Neural crest cell (in vitro differentiated cells): ENCODE measurements around the gene PSMC2. TPM values are rescaled to one million over a fixed set of nuclear protein-coding genes. Genes with fewer than 3 reads are reported as not detected.

Source experiments
- DNase-seq: peaks from one replicate; pipeline ENCODE4 v3.0.0; 2021; ENCODE audit warnings: low read depth, mixed read lengths, low spot score
- H3K27ac Mint-ChIP-seq: one replicate; pipeline ENCODE4 v1.8.0; 2021; ENCODE audit warnings: mild to moderate bottlenecking, mixed read lengths; ENCODE audit not compliant: unreplicated experiment
- H3K27me3 Mint-ChIP-seq: 2 replicates; pipeline ENCODE4 v1.8.0; 2021; ENCODE audit warnings: low read depth, mild to moderate bottlenecking, mixed read lengths
- H3K36me3 Mint-ChIP-seq: 2 replicates; pipeline ENCODE4 v1.8.0; 2021; ENCODE audit warnings: low read depth, mild to moderate bottlenecking, mixed read lengths
- H3K4me1 Mint-ChIP-seq: 2 replicates; pipeline ENCODE4 v1.8.0; 2021; ENCODE audit warnings: mixed read lengths
- H3K4me3 Mint-ChIP-seq: one replicate; pipeline ENCODE4 v1.8.0; 2021; ENCODE audit warnings: mild to moderate bottlenecking, mixed read lengths
- H3K9me3 Mint-ChIP-seq: 2 replicates; pipeline ENCODE4 v1.8.0; 2021; ENCODE audit warnings: mixed read lengths
- total RNA-seq: library from RNA; stranded (reverse); gene quantifications from 2 replicates; pipeline ENCODE4 v1.2.1, GENCODE V29; 2021
- TF ChIP-seq, protein P1 (sequence below): fragments of 200-600 bp; sonication (generic); conservative IDR thresholded peaks from 2 replicates; pipeline ENCODE4 v1.5.0; 2021; ENCODE audit warnings: antibody characterized with exemption, mild to moderate bottlenecking

Gene PSMC2
- total RNA-seq, 1 donor from 2014 or later = 122 TPM

DNA sequence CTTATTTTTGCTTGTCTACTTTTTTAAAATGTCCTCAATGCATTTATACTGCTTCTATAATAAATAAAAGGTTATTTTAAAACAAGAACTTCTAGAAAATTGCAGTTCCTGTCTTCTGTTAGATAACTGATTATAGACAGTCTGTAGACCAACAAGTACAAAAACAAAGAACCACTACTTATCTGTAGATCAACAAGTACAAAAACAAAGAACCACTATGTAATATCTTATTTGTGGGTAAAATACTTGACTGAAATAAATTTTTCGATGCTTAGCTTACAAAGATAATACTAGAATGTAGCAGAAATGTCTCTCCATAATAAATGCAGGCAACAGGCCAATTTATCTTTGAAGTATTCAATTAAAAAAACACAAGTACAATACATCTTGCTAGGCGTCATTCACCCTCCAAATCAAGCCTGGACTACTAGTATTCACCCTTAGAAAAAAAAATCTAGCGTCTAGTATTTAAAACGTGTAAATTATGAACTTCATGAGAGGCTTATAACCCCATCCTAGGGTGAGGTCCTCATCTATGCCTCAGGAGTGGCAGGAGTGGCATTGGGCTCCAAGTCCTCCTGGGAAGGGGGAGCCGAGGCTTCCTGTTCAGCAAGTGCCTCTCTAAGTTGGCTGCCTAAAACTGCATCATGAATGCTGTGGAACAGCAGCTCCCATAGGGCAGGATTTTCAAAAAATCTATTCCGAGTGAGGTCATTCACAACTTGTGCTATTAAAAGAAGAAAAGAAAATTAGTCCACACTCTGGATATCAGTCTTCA, 26.6 kb downstream of the PSMC2 start:
- no peak for DNase-seq
- Mint-ChIP-seq H3K27me3 (peaks cover 24% of the 10 kb centered on the region), H3K4me3 (no peak overlapping the region), H3K36me3 (no peaks in the 10 kb centered on the region), H3K4me1 (no peaks in the 10 kb centered on the region), H3K9me3 (no peaks in the 10 kb centered on the region), H3K27ac (no peak overlapping the region)
- TF ChIP-seq, protein P1, sequence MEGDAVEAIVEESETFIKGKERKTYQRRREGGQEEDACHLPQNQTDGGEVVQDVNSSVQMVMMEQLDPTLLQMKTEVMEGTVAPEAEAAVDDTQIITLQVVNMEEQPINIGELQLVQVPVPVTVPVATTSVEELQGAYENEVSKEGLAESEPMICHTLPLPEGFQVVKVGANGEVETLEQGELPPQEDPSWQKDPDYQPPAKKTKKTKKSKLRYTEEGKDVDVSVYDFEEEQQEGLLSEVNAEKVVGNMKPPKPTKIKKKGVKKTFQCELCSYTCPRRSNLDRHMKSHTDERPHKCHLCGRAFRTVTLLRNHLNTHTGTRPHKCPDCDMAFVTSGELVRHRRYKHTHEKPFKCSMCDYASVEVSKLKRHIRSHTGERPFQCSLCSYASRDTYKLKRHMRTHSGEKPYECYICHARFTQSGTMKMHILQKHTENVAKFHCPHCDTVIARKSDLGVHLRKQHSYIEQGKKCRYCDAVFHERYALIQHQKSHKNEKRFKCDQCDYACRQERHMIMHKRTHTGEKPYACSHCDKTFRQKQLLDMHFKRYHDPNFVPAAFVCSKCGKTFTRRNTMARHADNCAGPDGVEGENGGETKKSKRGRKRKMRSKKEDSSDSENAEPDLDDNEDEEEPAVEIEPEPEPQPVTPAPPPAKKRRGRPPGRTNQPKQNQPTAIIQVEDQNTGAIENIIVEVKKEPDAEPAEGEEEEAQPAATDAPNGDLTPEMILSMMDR = no peak

DNA sequence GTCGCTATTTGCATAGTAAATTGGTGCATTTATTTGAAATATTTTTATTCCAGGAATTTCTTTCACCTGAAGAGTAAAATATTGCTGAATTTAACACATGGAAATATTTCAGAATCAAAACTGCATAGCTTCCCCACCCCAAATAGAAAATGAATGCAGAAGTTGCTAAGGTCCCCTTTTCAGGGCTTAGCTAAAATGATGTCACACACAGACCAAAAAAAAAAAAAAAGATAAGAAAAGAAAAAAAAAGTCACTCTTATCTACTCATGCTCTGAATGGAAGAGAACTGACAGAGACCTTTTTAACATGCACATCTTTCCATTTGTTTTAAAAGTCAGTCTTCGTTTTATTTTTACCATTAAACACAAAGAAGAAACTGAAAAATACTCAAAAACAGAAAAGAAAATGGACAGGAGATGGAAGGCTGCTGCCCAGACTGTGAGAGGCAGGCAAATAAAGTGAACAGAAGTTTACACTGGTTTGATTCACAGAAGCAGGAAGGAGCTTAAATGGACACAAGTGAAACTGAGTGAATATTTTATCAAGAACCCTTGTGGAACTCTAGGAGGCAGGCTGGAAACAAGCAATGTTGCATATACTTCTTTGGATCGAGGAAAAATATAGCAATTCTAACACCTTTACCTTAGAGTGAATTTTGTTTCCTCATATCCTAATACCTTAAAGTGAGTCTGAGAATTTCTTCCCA, 32.0 kb downstream of the PSMC2 start:
- no peaks in the 10 kb centered on the region for H3K36me3 Mint-ChIP-seq
- TF ChIP-seq, protein P1 = no peak
- no peak overlapping the region for H3K27ac Mint-ChIP-seq
- DNase-seq = no peak
- H3K4me1 Mint-ChIP-seq = no peaks in the 10 kb centered on the region
- no peak overlapping the region for H3K4me3 Mint-ChIP-seq
- H3K9me3 Mint-ChIP-seq = no peaks in the 10 kb centered on the region
- peaks cover 24% of the 10 kb centered on the region for H3K27me3 Mint-ChIP-seq

DNA sequence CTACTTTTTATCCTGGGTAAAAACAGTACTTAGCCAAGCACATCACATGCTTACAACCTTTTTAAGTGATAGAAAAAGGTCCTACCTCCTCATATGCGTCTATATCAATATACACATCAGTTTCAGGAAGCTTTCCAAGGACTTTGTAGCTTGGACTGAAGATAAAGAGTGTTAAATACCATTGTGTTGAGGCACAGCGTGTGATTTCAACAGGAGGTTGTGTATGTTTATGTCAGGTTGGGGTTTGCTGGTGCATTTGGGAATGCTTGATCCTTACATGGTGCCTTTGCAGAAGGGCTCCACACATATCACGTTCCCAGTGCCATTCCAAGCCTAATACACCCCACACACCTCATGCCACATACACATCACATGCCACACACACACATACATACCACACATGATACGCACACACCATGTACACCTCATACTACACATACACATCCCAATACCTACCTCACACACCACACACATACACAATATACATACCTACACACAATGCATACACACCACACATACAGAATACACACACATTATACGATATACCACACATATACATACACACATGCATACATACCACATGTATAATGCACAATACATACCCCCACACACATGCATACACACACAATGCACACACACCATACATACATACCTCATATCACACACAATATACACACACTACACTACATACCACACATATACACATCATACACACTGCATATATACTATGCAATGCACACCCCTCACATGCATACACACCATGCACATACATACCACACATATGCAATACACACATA, 33.1 kb downstream of the PSMC2 start:
- H3K36me3 Mint-ChIP-seq = no peaks in the 10 kb centered on the region
- H3K27me3 Mint-ChIP-seq = peaks cover 24% of the 10 kb centered on the region
- no peak overlapping the region for H3K4me3 Mint-ChIP-seq
- no peaks in the 10 kb centered on the region for H3K9me3 Mint-ChIP-seq
- TF ChIP-seq, protein P1 = no peak
- H3K4me1 Mint-ChIP-seq = no peaks in the 10 kb centered on the region
- DNase-seq = no peak
- H3K27ac Mint-ChIP-seq = no peak overlapping the region

DNA sequence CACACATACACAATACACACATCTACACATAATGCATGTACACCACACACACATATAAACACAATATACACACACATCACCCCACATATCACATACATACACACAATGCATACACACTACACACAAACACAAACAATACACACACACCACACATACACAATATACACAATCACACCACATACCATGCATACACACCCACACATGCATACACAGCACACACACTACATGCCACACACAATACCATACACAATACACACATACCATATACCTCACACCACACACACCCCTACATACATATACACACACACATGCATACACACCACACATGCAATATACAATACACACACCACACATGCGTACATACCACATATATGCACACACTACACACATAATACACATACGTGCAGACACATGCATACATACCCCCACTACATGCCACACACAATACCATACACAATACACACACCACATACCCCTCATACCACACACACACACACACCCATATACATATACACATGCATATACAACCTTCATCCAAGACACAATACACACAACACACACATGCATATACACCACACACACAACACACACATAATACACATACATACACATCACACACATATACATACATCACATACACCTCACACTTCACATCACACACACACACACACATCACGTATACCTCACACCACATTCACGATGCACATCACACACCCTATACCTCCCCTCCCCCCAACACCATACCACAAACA, 34.0 kb downstream of the PSMC2 start:
- Mint-ChIP-seq H3K36me3 (no peaks in the 10 kb centered on the region), H3K4me1 (no peaks in the 10 kb centered on the region), H3K9me3 (no peaks in the 10 kb centered on the region), H3K27me3 (peaks cover 24% of the 10 kb centered on the region), H3K27ac (no peak overlapping the region), H3K4me3 (no peak overlapping the region)
- TF ChIP-seq, protein P1 = no peak
- DNase-seq = no peak

DNA sequence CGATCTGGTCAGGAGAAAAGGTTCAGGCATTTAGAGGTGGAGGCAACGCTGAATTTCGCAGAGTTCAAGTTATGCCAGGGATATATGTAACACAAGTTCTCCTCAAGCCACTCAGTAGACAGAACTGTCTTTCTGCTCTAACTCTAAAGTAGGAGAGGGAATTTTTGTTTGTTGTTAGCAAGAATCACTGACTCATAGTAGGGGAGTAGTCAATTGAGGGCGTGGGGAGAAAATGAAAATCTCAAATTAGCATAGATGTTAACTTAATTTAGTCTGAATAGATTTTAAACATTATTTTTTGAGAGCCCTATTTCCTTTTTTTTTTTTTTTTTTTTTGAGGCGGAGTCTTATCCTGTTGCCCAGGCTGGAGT, 34.6 kb downstream of the PSMC2 start:
- Mint-ChIP-seq H3K9me3 (no peaks in the 10 kb centered on the region), H3K27me3 (peaks cover 21% of the 10 kb centered on the region), H3K27ac (no peak overlapping the region), H3K4me3 (no peak overlapping the region), H3K36me3 (no peaks in the 10 kb centered on the region), H3K4me1 (no peaks in the 10 kb centered on the region)
- no peak for DNase-seq
- TF ChIP-seq, protein P1 = no peak
